Endothelial cell of umbilical vein (primary cell): ENCODE results near the gene AOC1. TPM values are rescaled to one million over a fixed set of nuclear protein-coding genes. Genes with fewer than 3 reads are reported as not detected.

ENCODE experiments used
- Bru-seq: library from RNA; stranded (reverse); fragments of 400-500 nt; gene quantifications from one replicate; lab custom pipeline; 2021; lab: Mats Ljungman, UMichigan
- BruChase-seq, 2 experiments: library from RNA; stranded (reverse); fragments of 400-500 nt; gene quantifications; one replicate each; lab custom pipeline; 2021; lab: Mats Ljungman, UMichigan
- BruUV-seq: library from RNA; stranded (reverse); fragments of 400-500 nt; replicated peaks from 2 replicates; lab custom pipeline; 2021; lab: Mats Ljungman, UMichigan
- CTCF ChIA-PET: fragments of 300-600, 350-600 bp; sonication (Branson Sonifier 250); formaldehyde crosslinking; loops from one replicate; lab custom pipeline; 2021; ENCODE audit warnings: antibody characterized with exemption, inconsistent platforms; lab: Charles Lee
- POLR2A ChIA-PET: fragments of 300-600, 350-600 bp; sonication (Branson Sonifier 250); formaldehyde crosslinking; loops from one replicate; lab custom pipeline; 2021; ENCODE audit warnings: antibody characterized with exemption, inconsistent platforms; lab: Charles Lee
- DNase-seq: peaks from one replicate; pipeline ENCODE4 v3.0.0-alpha.2; 2011; ENCODE audit warnings: low read depth, low spot score
- FAIRE-seq: peaks from 2 replicates; lab custom pipeline; 2011; peaks lifted over from hg19 to GRCh38; lab: Jason Lieb, UNC
- H2AFZ ChIP-seq: 2 replicates; pipeline ENCODE4 v1.6.0; 2012; ENCODE audit warnings: low read depth, low read length, control low read depth, inconsistent platforms
- H3K27ac ChIP-seq: 2 replicates; pipeline ENCODE4 v1.5.1; 2011; ENCODE audit warnings: low read depth, mild to moderate bottlenecking, control low read depth, low read length, moderate library complexity; ENCODE audit not compliant: insufficient read depth
- H3K27me3 ChIP-seq, 2 experiments: 2 replicates each; pipeline versions ENCODE4 v1.6.0 to v1.6.1; 2011; ENCODE audit warnings: low read length in 2 of 2, mixed read lengths in 1 of 2; ENCODE audit not compliant: control insufficient read depth in 2 of 2, insufficient read depth in 2 of 2
- H3K36me3 ChIP-seq, 2 experiments: 2 replicates in 1 of 2; 3 replicates in 1 of 2; pipeline ENCODE4 v1.5.1; 2011; ENCODE audit warnings: low read length in 2 of 2, mild to moderate bottlenecking in 1 of 2, moderate library complexity in 1 of 2; ENCODE audit not compliant: control insufficient read depth in 2 of 2, insufficient read depth in 2 of 2; ENCODE audit errors: extremely low read depth in 1 of 2
- H3K4me1 ChIP-seq: 3 replicates; pipeline ENCODE4 v1.5.1; 2011; ENCODE audit warnings: mild to moderate bottlenecking, low read length; ENCODE audit not compliant: control insufficient read depth, insufficient read depth; ENCODE audit errors: extremely low read depth
- H3K4me2 ChIP-seq: 2 replicates; pipeline ENCODE4 v1.6.1; 2011; ENCODE audit warnings: low read length, control low read depth, mixed read lengths; ENCODE audit not compliant: insufficient read depth
- H3K4me3 ChIP-seq, 3 experiments: fragments of 200-600 bp in 1 of 3; sonication (generic), shearing (Covaris generic) in 1 of 3; replicated peaks in 1 of 3; 2 replicates each; pipeline ENCODE4 v1.5.1; 2011 to 2016; ENCODE audit warnings: control low read depth in 3 of 3, low read length in 3 of 3, mild to moderate bottlenecking in 2 of 3, inconsistent platforms in 1 of 3, low read depth in 1 of 3, moderate library complexity in 1 of 3; ENCODE audit not compliant: insufficient read depth in 1 of 3
- H3K79me2 ChIP-seq: 2 replicates; pipeline ENCODE4 v1.6.0; 2012; ENCODE audit warnings: low read length, inconsistent platforms; ENCODE audit not compliant: control insufficient read depth, insufficient read depth
- H3K9ac ChIP-seq: replicated peaks from 2 replicates; pipeline ENCODE3; 2011; ENCODE audit warnings: low read length, control low read depth; ENCODE audit not compliant: insufficient read depth; ENCODE audit errors: extremely low read depth
- H3K9me1 ChIP-seq: replicated peaks from 3 replicates; pipeline ENCODE4 v1.6.0; 2011; ENCODE audit warnings: mild to moderate bottlenecking, low read length; ENCODE audit not compliant: control insufficient read depth, insufficient read depth; ENCODE audit errors: extremely low read depth
- H3K9me3 ChIP-seq: replicated peaks from 2 replicates; pipeline ENCODE4 v1.5.1; 2012; ENCODE audit warnings: low read length, inconsistent platforms; ENCODE audit not compliant: control insufficient read depth, insufficient read depth
- H4K20me1 ChIP-seq: replicated peaks from 2 replicates; pipeline ENCODE3; 2011; ENCODE audit warnings: mild to moderate bottlenecking, low read length; ENCODE audit not compliant: control insufficient read depth, insufficient read depth; ENCODE audit errors: extremely low read depth
- EZH2 ChIP-seq: IDR thresholded peaks from 2 replicates; pipeline ENCODE4 v1.6.1; 2012; ENCODE audit warnings: borderline replicate concordance, low read depth, mild to moderate bottlenecking, moderate library complexity, low read length, inconsistent platforms; ENCODE audit not compliant: severe bottlenecking
- FOS ChIP-seq: IDR thresholded peaks from 2 replicates; pipeline ENCODE4 v1.6.1; 2011; ENCODE audit warnings: mild to moderate bottlenecking, low read length, moderate library complexity, borderline replicate concordance; ENCODE audit not compliant: insufficient read depth
- GATA2 ChIP-seq: IDR thresholded peaks from 2 replicates; pipeline ENCODE4 v1.7.0; 2011; ENCODE audit warnings: low read depth, mild to moderate bottlenecking, moderate library complexity, mixed read lengths, low read length; ENCODE audit not compliant: insufficient read length, insufficient read depth
- JUN ChIP-seq: IDR thresholded peaks from 2 replicates; pipeline ENCODE4 v1.6.1; 2011; ENCODE audit warnings: borderline replicate concordance, low read depth; ENCODE audit not compliant: insufficient read length, insufficient read depth
- MYC ChIP-seq: IDR thresholded peaks from one replicate; pipeline ENCODE4 v1.6.1; 2011; ENCODE audit warnings: mild to moderate bottlenecking, low read depth, low read length
- POLR2A ChIP-seq: IDR thresholded peaks from 2 replicates; pipeline ENCODE4 v1.6.1; 2012; ENCODE audit warnings: low read depth, mild to moderate bottlenecking, control low read depth, low read length
- POLR2AphosphoS5 ChIP-seq: IDR thresholded peaks from 2 replicates; pipeline ENCODE4 v1.6.1; 2012; ENCODE audit warnings: low read depth, mild to moderate bottlenecking, control low read depth, low read length, moderate library complexity; ENCODE audit not compliant: insufficient read depth
- dilution Hi-C: fragments of 300-500 bp; cut with MboI; formaldehyde crosslinking; loops from one replicate; pipeline ENCODE4 v1.15.0; 2019; ENCODE audit warnings: low sequenced_read_pairs; ENCODE audit not compliant: extremely low pct_ligation_motif_present
- intact Hi-C: fragments of 100-400 bp; cut with micrococcal nuclease; formaldehyde crosslinking; loops from one replicate; pipeline ENCODE4 v1.10.0; 2022
- long read RNA-seq: library from polyadenylated mRNA; stranded (forward); transcript quantifications from one replicate; pipeline ENCODE4 v2.0.0, GENCODE V29; 2021
- polyA minus RNA-seq, 3 experiments: library from RNA; depleted of rRNA, polyadenylated mRNA; stranded (reverse); fragments of >200 nt; gene quantifications; 1 replicate in 1 of 3; 2 replicates in 2 of 3; pipeline ENCODE4 v1.2.3, GENCODE V29; 2011
- polyA plus RNA-seq, 4 experiments: library from polyadenylated mRNA; depleted of rRNA in 3 of 4; stranded (reverse) in 3 of 4; unstranded in 1 of 4; fragments of >200 nt; gene quantifications; 2 replicates each; pipeline versions ENCODE4 v1.2.1 to v1.2.3, GENCODE V29; 2011 to 2012; ENCODE audit warnings: missing spikeins in 1 of 4
- total RNA-seq: library from RNA; stranded (reverse); gene quantifications from 2 replicates; pipeline ENCODE4 v1.2.3, GENCODE V29; 2021
- TF ChIP-seq, protein P1 (sequence below): IDR thresholded peaks from 2 replicates; pipeline ENCODE4 v1.6.1; 2011; ENCODE audit not compliant: insufficient read depth, insufficient read length
- TF ChIP-seq, protein P2 (sequence below), 2 donors: IDR thresholded peaks; 1 replicate in 1 of 2; 2 replicates in 1 of 2; pipeline ENCODE4 v1.5.1; 2011; ENCODE audit warnings: low read length in 2 of 2, mild to moderate bottlenecking in 2 of 2, moderate library complexity in 2 of 2, control low read depth in 1 of 2, inconsistent platforms in 1 of 2, low read depth in 1 of 2; ENCODE audit not compliant: insufficient read depth in 1 of 2; ENCODE audit errors: extremely low read depth in 1 of 2

AOC1 gene, protein sequence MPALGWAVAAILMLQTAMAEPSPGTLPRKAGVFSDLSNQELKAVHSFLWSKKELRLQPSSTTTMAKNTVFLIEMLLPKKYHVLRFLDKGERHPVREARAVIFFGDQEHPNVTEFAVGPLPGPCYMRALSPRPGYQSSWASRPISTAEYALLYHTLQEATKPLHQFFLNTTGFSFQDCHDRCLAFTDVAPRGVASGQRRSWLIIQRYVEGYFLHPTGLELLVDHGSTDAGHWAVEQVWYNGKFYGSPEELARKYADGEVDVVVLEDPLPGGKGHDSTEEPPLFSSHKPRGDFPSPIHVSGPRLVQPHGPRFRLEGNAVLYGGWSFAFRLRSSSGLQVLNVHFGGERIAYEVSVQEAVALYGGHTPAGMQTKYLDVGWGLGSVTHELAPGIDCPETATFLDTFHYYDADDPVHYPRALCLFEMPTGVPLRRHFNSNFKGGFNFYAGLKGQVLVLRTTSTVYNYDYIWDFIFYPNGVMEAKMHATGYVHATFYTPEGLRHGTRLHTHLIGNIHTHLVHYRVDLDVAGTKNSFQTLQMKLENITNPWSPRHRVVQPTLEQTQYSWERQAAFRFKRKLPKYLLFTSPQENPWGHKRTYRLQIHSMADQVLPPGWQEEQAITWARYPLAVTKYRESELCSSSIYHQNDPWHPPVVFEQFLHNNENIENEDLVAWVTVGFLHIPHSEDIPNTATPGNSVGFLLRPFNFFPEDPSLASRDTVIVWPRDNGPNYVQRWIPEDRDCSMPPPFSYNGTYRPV
- total RNA-seq (not detected in 2 replicates), polyA plus RNA-seq (not detected in 2 replicates), polyA minus RNA-seq (not detected in 2 replicates), Bru-seq, nascent RNA (not detected), BruChase-seq, experiment 1, labeled RNA remaining after a 6-hour chase (not detected), BruChase-seq, experiment 2, labeled RNA remaining after a 2-hour chase (not detected)
- not detected in 2 replicates for polyA plus RNA-seq (2011; cell fraction: cytosol; rRNA removed)
- polyA plus RNA-seq (2011; cell fraction: nucleus; rRNA removed), result not detected in 2 replicates
- polyA plus RNA-seq (2012), result not detected in 2 replicates
- not detected for polyA minus RNA-seq (2011; cell fraction: cytosol; rRNA and poly(A)+ RNA removed)
- polyA minus RNA-seq (2011; cell fraction: nucleus; rRNA and poly(A)+ RNA removed), result not detected in 2 replicates
- long read RNA-seq, result 0 reads

DNA sequence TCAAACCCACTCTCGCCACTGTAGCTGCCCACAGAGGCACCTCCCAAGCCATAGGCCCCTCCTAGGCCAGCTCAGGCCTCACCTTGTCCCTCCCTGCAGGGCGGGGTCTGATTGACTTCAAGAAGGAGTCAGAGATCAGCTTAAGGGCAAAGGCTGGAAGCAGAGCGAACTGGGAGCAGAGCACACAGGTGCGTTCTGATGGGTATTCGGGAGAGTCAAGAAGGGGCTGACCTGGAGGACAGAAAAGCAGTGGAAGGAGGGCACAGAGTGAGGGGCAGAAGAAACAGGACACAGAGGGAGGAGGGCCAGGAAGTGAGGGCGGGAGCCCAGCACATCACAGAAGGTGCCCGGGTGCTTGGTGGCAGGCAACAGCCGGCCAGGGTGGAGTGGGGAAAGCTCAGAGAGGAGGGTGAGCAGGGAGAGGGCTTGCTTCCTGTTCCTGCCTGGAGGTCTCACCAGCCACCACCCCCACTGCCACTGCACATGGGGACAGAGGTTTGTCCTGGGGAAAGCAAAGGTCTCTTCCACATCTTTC, at the start of gene AOC1:
Gene AOC1 (plus strand): TSS at position 147 of the 535 bp plus-strand sequence. CDS start 3,954 bp downstream, outside the sequence.
- DNase-seq (no peak), FAIRE-seq (no peak)
- Histone ChIP-seq H3K9me1 (no peaks in the 10 kb centered on the region), H3K9ac (no peak within 1 kb of the TSS), H3K4me2 (no peak within 1 kb of the TSS), H2AFZ (no peak within 1 kb of the TSS), H3K79me2 (no peaks in the 10 kb centered on the region), H4K20me1 (no peaks in the 10 kb centered on the region), H3K4me3 (no peak within 1 kb of the TSS), H3K9me3 (no peaks in the 10 kb centered on the region), H3K36me3 (no peaks in the 10 kb centered on the region), H3K4me1 (no peaks in the 10 kb centered on the region), H3K27me3 (peaks cover 0 to 17% of the 10 kb centered on the region in 2 experiments), H3K27ac (no peak within 1 kb of the TSS)
- no peak for TF ChIP-seq POLR2AphosphoS5
- TF ChIP-seq MYC, result no peak
- TF ChIP-seq GATA2, result no peak
- no peak for TF ChIP-seq FOS
- TF ChIP-seq, protein P1, sequence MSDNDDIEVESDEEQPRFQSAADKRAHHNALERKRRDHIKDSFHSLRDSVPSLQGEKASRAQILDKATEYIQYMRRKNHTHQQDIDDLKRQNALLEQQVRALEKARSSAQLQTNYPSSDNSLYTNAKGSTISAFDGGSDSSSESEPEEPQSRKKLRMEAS, result no peak
- no peak for TF ChIP-seq JUN
- TF ChIP-seq, protein P2, sequence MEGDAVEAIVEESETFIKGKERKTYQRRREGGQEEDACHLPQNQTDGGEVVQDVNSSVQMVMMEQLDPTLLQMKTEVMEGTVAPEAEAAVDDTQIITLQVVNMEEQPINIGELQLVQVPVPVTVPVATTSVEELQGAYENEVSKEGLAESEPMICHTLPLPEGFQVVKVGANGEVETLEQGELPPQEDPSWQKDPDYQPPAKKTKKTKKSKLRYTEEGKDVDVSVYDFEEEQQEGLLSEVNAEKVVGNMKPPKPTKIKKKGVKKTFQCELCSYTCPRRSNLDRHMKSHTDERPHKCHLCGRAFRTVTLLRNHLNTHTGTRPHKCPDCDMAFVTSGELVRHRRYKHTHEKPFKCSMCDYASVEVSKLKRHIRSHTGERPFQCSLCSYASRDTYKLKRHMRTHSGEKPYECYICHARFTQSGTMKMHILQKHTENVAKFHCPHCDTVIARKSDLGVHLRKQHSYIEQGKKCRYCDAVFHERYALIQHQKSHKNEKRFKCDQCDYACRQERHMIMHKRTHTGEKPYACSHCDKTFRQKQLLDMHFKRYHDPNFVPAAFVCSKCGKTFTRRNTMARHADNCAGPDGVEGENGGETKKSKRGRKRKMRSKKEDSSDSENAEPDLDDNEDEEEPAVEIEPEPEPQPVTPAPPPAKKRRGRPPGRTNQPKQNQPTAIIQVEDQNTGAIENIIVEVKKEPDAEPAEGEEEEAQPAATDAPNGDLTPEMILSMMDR (IDR thresholded peaks at IDR 0.05; ENCODE audit: extremely low read depth in 1 of 2, insufficient read depth in 1 of 2, low read depth in 1 of 2, low read length in 2 of 2), result no peak
- no peak for TF ChIP-seq EZH2
- no peak for TF ChIP-seq POLR2A
- no TSS peak for BruUV-seq
- dilution Hi-C loops, result no loop called here
- ChIA-PET CTCF (interaction anchor here (0.6 kb wide), 1 partner anchor 13 kb away, joined by 3 read pairs; no protein-coding TSS in a partner anchor), POLR2A (no interaction called here)
- intact Hi-C loops, result no loop called here
